Colonic mucosa (tissue), 4 donors: ENCODE results near the gene THBS2. TPM values are rescaled to one million over a fixed set of nuclear protein-coding genes. Genes with fewer than 3 reads are reported as not detected.
A peak's percentile ranks its signal among the peaks of the same experiment; 100 is the strongest.

Source experiments
- DNase-seq: peaks from one replicate; pipeline ENCODE4 v3.0.0-alpha.2; 2020
- H3K27ac ChIP-seq: fragments of 200-600 bp; one replicate; pipeline ENCODE4 v1.8.0; 2021
- H3K27me3 ChIP-seq: fragments of 200-600 bp; one replicate; pipeline ENCODE4 v1.8.0; 2021
- H3K36me3 ChIP-seq: fragments of 200-600 bp; one replicate; pipeline ENCODE4 v1.8.0; 2021
- H3K4me1 ChIP-seq: fragments of 200-600 bp; one replicate; pipeline ENCODE4 v1.8.0; 2021; ENCODE audit warnings: mild to moderate bottlenecking
- H3K4me3 ChIP-seq: fragments of 200-600 bp; one replicate; pipeline ENCODE4 v1.8.0; 2021
- H3K9ac ChIP-seq, 2 donors: one replicate each; pipeline ENCODE4 v1.7.0; 2013; ENCODE audit warnings: control low read depth in 2 of 2, low read depth in 2 of 2, low read length in 2 of 2
- H3K9me3 ChIP-seq: fragments of 200-600 bp; one replicate; pipeline ENCODE4 v1.8.0; 2021
- intact Hi-C: fragments of 100-400 bp; cut with DNase I; formaldehyde crosslinking; loops from one replicate; pipeline ENCODE4 v1.14.1; 2022
- total RNA-seq, 2 donors: library from RNA; stranded (reverse); fragmentation: NEBNext Ultra II Directional in 1 of 2; extraction: Animal tissue kit (Norgen Biotek cat#: 25700) in 1 of 2; gene quantifications; one replicate each; pipeline ENCODE4 v1.2.1, GENCODE V29; 2021
- TF ChIP-seq, protein P1 (sequence below): fragments of 200-600 bp; IDR thresholded peaks from one replicate; pipeline ENCODE4 v1.8.0; 2022; ENCODE audit warnings: antibody characterized with exemption, mild to moderate bottlenecking
- donor health status: healthy.
- donor health status: DM: no; HTN: no; CAD: no.
- donor health status: DM: no; HTN: no; CAD: no.

THBS2 gene
- total RNA-seq, 2 donors from 2014 or later = 1.9 to 5.3 TPM

DNA sequence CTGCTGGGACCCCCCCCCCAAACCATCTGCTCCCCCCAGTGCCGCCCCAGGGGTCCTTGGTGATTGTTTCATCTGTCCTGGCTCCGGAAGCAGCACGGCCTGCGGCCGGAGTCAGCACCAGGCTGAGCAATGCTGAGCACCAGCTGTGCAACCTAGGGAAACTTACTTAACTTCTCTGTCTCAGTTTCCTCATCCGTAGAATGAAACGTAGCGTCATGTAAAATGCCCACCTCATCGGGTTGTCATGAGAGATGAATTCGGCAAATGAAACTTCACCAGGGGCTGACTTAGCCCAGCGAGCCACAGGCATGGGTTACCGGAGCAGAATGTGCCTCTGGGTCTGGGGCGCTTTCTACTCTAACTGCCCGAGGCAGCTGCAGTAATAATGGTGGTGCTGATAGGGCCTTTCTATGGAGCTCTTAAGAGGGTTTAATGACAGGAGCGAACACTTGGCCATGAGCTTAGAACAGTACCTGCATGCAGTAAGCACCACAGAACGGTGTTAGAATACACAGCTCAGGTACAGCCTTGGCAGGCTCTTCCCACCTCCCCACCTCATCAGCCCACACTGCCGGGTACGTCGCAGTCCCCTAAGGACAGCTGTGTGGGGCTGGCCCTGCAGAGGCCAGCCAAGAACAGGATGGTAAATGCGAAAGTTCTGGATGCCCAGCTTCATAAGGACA is 1.7 kb downstream of the THBS2 start:
- H3K27ac ChIP-seq = no peak overlapping the region
- no peaks in the 10 kb centered on the region for H3K9me3 ChIP-seq
- H3K9ac ChIP-seq = peak overlapping the region in 1 of 2 donors; percentile 24
- H3K36me3 ChIP-seq = no peaks in the 10 kb centered on the region
- H3K4me3 ChIP-seq = no peak overlapping the region
- H3K4me1 ChIP-seq = no peaks in the 10 kb centered on the region
- intact Hi-C loops = no loop called here
- no peak for DNase-seq
- TF ChIP-seq, protein P1, sequence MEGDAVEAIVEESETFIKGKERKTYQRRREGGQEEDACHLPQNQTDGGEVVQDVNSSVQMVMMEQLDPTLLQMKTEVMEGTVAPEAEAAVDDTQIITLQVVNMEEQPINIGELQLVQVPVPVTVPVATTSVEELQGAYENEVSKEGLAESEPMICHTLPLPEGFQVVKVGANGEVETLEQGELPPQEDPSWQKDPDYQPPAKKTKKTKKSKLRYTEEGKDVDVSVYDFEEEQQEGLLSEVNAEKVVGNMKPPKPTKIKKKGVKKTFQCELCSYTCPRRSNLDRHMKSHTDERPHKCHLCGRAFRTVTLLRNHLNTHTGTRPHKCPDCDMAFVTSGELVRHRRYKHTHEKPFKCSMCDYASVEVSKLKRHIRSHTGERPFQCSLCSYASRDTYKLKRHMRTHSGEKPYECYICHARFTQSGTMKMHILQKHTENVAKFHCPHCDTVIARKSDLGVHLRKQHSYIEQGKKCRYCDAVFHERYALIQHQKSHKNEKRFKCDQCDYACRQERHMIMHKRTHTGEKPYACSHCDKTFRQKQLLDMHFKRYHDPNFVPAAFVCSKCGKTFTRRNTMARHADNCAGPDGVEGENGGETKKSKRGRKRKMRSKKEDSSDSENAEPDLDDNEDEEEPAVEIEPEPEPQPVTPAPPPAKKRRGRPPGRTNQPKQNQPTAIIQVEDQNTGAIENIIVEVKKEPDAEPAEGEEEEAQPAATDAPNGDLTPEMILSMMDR = no peak
- peaks cover 8% of the 10 kb centered on the region for H3K27me3 ChIP-seq

DNA sequence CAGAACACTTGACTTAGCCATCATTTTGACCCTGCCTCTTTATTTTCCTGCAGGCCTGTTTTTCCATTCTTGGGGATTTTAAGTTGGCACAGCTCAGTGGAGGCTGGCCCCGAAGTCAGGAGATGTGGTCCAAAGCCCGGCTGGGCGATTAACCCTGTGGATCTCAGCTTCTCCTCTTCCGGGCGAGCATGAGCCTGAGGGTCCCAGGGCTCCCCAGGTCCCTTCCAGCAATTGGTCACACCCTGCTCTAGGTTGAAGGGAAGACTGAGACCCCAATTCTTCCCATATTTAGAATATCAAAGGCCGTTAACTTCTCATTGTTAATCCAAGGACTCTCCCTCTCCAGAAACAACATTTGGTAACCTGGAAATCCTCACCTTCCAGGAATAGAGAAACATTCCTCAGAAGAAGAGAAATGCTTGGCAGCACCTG is 2.3 kb downstream of the THBS2 start:
- no peak for DNase-seq
- H3K36me3 ChIP-seq = no peaks in the 10 kb centered on the region
- H3K27me3 ChIP-seq = peaks cover 8% of the 10 kb centered on the region
- H3K4me1 ChIP-seq = no peaks in the 10 kb centered on the region
- intact Hi-C loops = no loop called here
- no peak overlapping the region for H3K27ac ChIP-seq
- no peak overlapping the region for H3K9ac ChIP-seq
- TF ChIP-seq, protein P1 = no peak
- H3K9me3 ChIP-seq = no peaks in the 10 kb centered on the region
- H3K4me3 ChIP-seq = no peak overlapping the region

DNA sequence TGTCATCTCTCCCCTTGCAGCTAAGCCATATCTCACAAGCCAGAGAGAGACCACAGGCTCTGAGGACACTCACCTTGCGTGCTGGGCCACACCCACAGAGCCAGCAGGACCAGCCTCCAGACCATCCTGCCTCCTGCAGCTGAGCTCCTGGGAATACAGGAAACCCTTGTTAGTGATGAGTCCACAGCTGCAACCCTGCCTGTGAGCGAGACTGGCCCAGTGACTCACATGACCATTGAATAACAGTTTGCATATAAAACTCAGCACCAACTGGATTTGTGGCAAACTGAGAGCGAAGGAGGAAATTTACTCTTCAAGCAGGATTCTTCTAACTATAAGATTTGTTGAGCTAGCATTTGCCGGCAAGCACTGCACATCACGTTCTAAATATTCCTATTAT is 3.0 kb downstream of the THBS2 start:
- intact Hi-C loops = no loop called here
- no peaks in the 10 kb centered on the region for H3K9me3 ChIP-seq
- H3K4me1 ChIP-seq = no peaks in the 10 kb centered on the region
- no peak overlapping the region for H3K9ac ChIP-seq
- H3K27me3 ChIP-seq = peaks cover 8% of the 10 kb centered on the region
- TF ChIP-seq, protein P1 = no peak
- H3K4me3 ChIP-seq = no peak overlapping the region
- H3K27ac ChIP-seq = no peak overlapping the region
- DNase-seq = no peak
- H3K36me3 ChIP-seq = no peaks in the 10 kb centered on the region

DNA sequence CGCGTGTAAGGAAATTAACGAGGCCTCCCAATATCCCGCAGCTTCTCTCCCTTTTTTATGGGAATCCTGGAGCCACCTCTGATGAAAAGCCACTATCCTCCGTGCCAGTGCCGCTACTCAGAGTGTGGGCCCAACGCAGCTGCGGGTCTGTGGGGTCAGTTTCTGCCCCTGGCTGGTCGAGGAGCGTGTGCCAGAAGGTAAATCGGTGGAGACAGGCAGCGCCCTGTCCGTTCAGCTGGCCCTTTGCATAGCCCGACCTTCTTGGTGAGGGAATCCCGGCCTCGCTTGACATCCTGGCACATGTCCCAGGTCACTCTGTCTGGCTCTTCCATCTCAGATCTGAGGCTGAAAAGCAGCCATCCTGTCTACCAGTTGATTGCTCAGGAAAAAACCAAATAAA is 4.6 kb downstream of the THBS2 start:
- H3K9ac ChIP-seq = no peak overlapping the region
- H3K36me3 ChIP-seq = no peaks in the 10 kb centered on the region
- TF ChIP-seq, protein P1 = no peak
- DNase-seq = no peak
- no peak overlapping the region for H3K4me3 ChIP-seq
- no peak overlapping the region for H3K27ac ChIP-seq
- intact Hi-C loops = no loop called here
- no peaks in the 10 kb centered on the region for H3K4me1 ChIP-seq
- peaks cover 8% of the 10 kb centered on the region for H3K27me3 ChIP-seq
- H3K9me3 ChIP-seq = no peaks in the 10 kb centered on the region

DNA sequence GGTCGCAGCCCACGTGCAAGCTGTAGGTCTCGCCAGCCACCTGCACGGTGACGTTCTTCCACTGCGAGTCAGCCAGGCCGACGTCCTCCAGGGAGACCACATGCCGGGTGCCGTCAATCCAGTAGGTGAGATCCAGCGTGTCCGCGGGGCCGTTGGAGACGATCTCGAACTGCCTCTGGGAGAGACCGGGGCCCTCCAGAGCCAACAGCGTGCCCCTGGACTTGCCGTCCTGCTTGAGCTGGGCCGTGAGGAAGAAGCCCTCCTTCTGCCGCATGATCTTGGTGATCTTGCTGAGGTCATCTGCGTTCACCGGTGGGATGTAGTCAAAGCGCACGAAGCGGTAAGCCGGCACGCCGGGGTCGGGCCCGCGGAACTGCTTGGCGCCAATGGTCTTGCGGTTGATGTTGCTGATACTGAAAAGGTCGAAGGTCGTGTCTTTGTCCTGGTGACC is 5.1 kb downstream of the THBS2 start:
- Histone ChIP-seq H3K27me3 (peaks cover 4% of the 10 kb centered on the region), H3K4me3 (no peak overlapping the region), H3K36me3 (no peaks in the 10 kb centered on the region), H3K9ac (no peak overlapping the region), H3K9me3 (no peaks in the 10 kb centered on the region), H3K4me1 (no peaks in the 10 kb centered on the region), H3K27ac (no peak overlapping the region)
- DNase-seq = no peak
- intact Hi-C loops = no loop called here
- TF ChIP-seq, protein P1 = no peak
